Activated B cell treated with CpG ODN at 0.5 μM for 24 hours (primary cell): ENCODE results near the gene ATAD3C. TPM values are rescaled to one million over a fixed set of nuclear protein-coding genes. Genes with fewer than 3 reads are reported as not detected.

Experiments used
- ATAC-seq: fragments of 200-7000 bp; cut with Tn5 transposase; one replicate; pipeline ENCODE4 v1.10.0; 2021; ENCODE audit warnings: low read depth, mild to moderate bottlenecking, moderate library complexity
- CTCF ChIA-PET: fragments of 350-600 bp; sonication (Branson Sonifier 250); formaldehyde crosslinking; loops from one replicate; lab custom pipeline; 2021; ENCODE audit warnings: antibody characterized with exemption; lab: Charles Lee
- POLR2A ChIA-PET: fragments of 350-600 bp; sonication (Branson Sonifier 250); formaldehyde crosslinking; loops from one replicate; lab custom pipeline; 2021; ENCODE audit warnings: antibody characterized with exemption; lab: Charles Lee
- DNase-seq: peaks from one replicate; pipeline ENCODE4 v3.0.0; 2022
- H3K27ac Mint-ChIP-seq: one replicate; pipeline ENCODE4 v1.8.0; 2020; ENCODE audit warnings: mixed read lengths
- H3K27me3 Mint-ChIP-seq: one replicate; pipeline ENCODE4 v1.8.0; 2021; ENCODE audit warnings: mixed read lengths
- H3K36me3 Mint-ChIP-seq: one replicate; pipeline ENCODE4 v1.8.0; 2021; ENCODE audit warnings: low read depth, mixed read lengths
- H3K4me1 Mint-ChIP-seq: one replicate; pipeline ENCODE4 v1.8.0; 2021; ENCODE audit warnings: mixed read lengths
- H3K4me3 Mint-ChIP-seq: one replicate; pipeline ENCODE4 v1.8.0; 2020; ENCODE audit warnings: mild to moderate bottlenecking, mixed read lengths
- H3K9me3 Mint-ChIP-seq: one replicate; pipeline ENCODE4 v1.8.0; 2020; ENCODE audit warnings: mixed read lengths
- CTCF ChIP-seq: fragments of 200-600 bp; IDR thresholded peaks from one replicate; pipeline ENCODE4 v1.8.0; 2022; ENCODE audit warnings: antibody characterized with exemption, mild to moderate bottlenecking
- intact Hi-C: fragments of 100-400 bp; cut with micrococcal nuclease; formaldehyde crosslinking; loops from one replicate; pipeline ENCODE4 v1.15.1; 2024
- total RNA-seq: library from RNA; stranded (reverse); gene quantifications from 2 replicates; pipeline ENCODE4 v1.2.3, GENCODE V29; 2022

ATAD3C gene
- total RNA-seq, 1 donor from 2014 or later, result 0.58 TPM

- ATAC-seq (no peak), DNase-seq (no peak)
- no peak for TF ChIP-seq CTCF
- ChIA-PET POLR2A (interaction anchor here (2.6 kb wide), 1 partner anchor 35 kb away, joined by 8 read pairs; the partner anchor contains the start of gene CCNL2), CTCF (no interaction called here)
- Mint-ChIP-seq H3K36me3 (no peaks in the 10 kb centered on the region), H3K4me1 (peaks cover 17% of the 10 kb centered on the region), H3K4me3 (peak overlapping the region; percentile 41), H3K27ac (no peak overlapping the region), H3K9me3 (no peaks in the 10 kb centered on the region), H3K27me3 (peaks cover 12% of the 10 kb centered on the region)
- intact Hi-C loops, result loop anchor here (2.0 kb wide), 1 partner anchor 28 kb away; the partner anchor contains the start of gene MRPL20
Observed at GRCh38 chr1:1434824-1435105, 14.7 kb upstream of the ATAD3C start.

GRCh38 chr1:1435106-1435903 is 14.2 kb upstream of the ATAD3C start, which contains the start of gene VWA1:
TSS of gene VWA1 (plus strand) at chr1:1435690. CDS start at chr1:1435749, 59 bp downstream.
- peak within 1 kb of the TSS; percentile 41 for H3K4me3 Mint-ChIP-seq
- H3K27ac Mint-ChIP-seq, result no peak within 1 kb of the TSS
- ATAC-seq, result peak; percentile 88
- H3K4me1 Mint-ChIP-seq, result peaks cover 17% of the 10 kb centered on the region
- ChIA-PET POLR2A (interaction anchor here (2.6 kb wide), 1 partner anchor 36 kb away, joined by 8 read pairs; the partner anchor contains the start of gene CCNL2), CTCF (no interaction called here)
- no peaks in the 10 kb centered on the region for H3K36me3 Mint-ChIP-seq
- peak; percentile 79 for DNase-seq
- intact Hi-C loops, result loop anchor here (2.0 kb wide), 1 partner anchor 29 kb away; the partner anchor contains the start of gene MRPL20
- no peaks in the 10 kb centered on the region for H3K9me3 Mint-ChIP-seq
- H3K27me3 Mint-ChIP-seq, result peaks cover 12% of the 10 kb centered on the region
- no peak for TF ChIP-seq CTCF

GRCh38 chr1:1435911-1436629 is 13.4 kb upstream of the ATAD3C start:
- DNase-seq, result no peak
- intact Hi-C loops, result loop anchor here (2.0 kb wide), 1 partner anchor 29 kb away; the partner anchor contains the start of gene MRPL20
- peaks cover 21% of the 10 kb centered on the region for H3K4me1 Mint-ChIP-seq
- H3K36me3 Mint-ChIP-seq, result no peaks in the 10 kb centered on the region
- no peak overlapping the region for H3K27ac Mint-ChIP-seq
- ATAC-seq, result no peak
- H3K9me3 Mint-ChIP-seq, result no peaks in the 10 kb centered on the region
- no peak for TF ChIP-seq CTCF
- H3K27me3 Mint-ChIP-seq, result peaks cover 17% of the 10 kb centered on the region
- ChIA-PET POLR2A (no interaction called here), CTCF (no interaction called here)
- peak overlapping the region; percentile 24 for H3K4me3 Mint-ChIP-seq

- Mint-ChIP-seq H3K4me1 (peaks cover 21% of the 10 kb centered on the region), H3K36me3 (no peaks in the 10 kb centered on the region), H3K9me3 (no peaks in the 10 kb centered on the region), H3K27ac (no peak overlapping the region), H3K4me3 (peak overlapping the region; percentile 24), H3K27me3 (peaks cover 17% of the 10 kb centered on the region)
- CTCF ChIA-PET, result no interaction called here
- DNase-seq, result no peak
- POLR2A ChIA-PET, result no interaction called here
- no peak for ATAC-seq
- no peak for TF ChIP-seq CTCF
- intact Hi-C loops, result no loop called here
Observed at GRCh38 chr1:1436630-1437032, 12.9 kb upstream of the ATAD3C start.
